ENCODE measurements around the gene DDX31.
A peak's percentile ranks its signal among the peaks of the same experiment; 100 is the strongest.
"Not testable (repeated sequence)": the region's sequence is repeated elsewhere in the genome, so short reads cannot be mapped to it uniquely, and the experiment has no call there.

Gene DDX31

DNA sequence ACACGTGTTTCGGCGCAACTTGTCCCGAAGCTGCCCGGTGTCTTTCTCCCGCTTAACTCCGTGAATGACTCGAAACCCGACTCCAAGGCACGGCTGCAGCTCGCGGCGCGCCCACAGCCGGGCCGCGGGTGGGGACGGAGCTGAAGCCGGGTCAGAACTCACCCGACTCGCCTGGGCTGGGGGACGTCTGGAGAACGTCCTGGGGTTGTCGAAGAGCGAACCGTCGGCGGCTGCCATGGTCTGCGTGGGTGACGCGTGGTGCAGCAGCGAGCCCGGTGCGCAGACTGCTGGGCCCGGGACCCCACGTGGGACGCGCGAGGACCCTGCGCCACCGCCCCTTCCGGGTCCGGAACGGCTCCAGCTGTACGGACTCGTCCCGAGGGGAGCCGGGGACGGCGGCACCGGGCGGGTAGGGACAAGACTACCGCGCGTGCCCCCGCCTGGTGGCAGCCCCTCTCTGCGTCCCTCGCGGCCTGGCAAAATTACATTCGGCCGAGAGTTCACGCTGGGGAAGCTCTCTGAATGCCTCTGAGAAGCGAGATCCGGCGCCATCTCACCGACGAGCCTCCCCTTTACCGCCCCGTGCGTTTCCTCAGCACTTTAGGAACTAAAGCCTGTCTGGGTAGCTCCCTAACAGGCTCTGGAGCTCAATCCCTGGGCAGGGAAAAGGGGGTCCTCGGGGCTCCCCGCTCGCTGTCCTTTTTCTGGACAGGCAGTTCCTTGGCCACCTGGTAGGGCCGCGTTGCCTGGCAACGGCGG is at the start of gene DDX31:
Gene DDX31, minus strand, starts transcription at position 286 of the 759 bp plus-strand sequence. Its CDS starts 49 bp downstream, at position 237.
- DNase-seq (ENCODE audit: low read depth), result peak; percentile 84

DNA sequence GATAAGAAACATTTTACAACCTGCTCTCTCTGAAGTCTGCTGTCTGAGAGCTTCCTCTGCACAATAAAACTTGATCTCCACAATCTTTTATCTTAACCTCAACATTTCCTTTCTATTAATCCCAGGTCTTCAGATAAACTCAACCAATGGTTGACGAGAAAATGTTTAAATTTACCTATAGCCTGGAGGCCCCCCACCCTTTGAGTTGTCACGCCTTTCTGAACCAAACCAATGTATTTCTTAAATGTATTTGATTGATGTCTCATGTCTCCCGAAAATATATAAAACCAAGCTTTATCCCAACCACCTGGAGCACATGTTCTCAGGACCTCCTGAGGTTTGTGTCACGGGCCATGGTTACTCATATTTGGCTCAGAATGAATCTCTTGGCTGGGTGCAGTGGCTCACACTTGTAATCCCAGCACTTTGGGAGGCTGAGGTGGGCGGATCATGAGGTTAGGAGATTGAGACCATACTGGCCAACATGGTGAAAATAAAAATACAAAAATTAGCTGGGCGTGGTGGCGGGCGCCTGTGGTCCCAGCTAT is 48.7 kb upstream of the DDX31 start:
- DNase-seq (ENCODE audit: low read depth), result not testable (repeated sequence)

DNA sequence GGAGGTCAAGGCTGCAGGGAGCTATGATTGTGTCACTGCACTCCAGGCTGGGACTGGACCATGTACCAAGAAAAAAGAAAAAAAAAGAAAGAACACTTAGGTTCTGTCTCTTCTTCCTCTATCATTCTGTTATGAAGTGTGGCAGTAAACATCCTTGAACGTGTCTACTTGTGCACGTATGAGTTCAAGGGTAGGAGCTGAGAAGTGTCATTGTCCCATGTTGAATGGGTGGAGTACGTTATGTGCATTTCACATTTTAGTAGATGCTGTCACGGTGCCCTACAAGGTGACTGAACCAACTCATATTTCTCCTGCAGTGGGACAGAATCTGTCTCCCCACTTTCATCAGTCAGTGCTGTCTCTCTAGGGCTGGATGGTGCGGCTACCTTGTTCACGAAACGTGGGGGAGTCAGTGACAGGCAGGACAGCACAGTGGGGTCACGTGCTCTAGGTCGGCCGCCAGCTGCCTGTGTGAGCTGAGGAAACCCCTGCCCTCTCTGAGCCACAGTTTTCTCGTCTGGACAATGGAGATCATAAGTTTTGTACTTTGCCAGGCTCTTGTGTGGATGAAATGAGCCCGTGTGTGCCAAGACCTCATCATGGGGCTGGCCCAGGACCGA is 47.7 kb upstream of the DDX31 start:
- DNase-seq (ENCODE audit: low read depth), result no peak

DNA sequence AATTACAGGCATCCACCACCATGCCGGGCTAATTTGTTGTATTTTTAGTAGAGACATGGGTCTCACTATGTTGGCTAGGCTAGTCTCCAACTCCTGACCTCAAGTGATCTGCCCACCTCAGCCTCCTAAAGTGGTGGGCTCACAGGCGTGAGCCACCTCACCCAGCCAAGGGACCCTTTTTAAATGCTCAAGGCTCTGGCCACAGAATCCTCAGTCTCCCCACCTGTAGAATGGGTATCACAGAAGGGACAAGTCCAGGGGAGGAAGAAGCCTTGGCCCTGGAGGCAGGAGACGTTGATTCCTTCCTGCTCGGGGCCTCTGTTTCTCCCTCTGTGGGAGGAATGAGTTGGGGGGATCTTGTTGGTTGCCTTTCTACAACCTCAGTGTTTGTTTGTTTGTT is 46.2 kb upstream of the DDX31 start:
- no peak for DNase-seq (ENCODE audit: low read depth)

DNA sequence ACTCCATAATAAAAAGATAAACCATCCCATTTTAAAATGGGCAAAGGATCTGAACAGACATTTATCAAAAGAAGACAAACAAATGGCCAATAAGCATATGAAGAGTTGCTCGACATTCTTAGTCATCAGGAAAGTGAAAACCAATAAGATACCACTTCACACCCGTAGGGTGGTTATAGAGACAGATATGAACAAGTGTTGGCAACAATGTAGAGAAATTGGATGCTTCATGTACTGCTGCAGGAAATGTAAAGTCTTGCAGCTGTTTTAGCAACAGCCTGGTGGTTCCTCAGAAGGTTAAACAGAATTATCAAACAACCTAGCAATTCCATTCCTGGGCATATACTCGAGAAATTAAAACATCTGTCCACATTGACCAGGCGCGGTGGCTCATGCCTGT is 43.0 kb upstream of the DDX31 start:
- no peak for DNase-seq (ENCODE audit: low read depth)

DNA sequence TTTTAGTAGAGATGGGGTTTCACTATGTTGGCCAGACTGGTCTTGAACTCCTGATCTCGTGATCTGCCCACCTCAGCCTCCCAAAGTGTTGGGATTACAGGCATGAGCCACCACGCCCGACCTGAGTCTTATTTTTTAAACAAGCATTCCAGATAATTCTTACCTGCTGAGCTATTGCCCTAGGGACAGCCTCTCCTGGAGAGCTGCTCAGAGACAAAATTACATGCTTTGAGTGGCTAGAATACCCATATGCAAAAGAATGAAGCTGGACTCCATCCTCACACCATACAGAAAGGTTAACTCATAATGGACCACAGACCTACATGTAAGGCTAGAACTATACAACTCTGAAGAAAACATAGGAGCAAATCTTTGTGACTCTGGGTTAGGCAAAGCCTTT is 42.1 kb upstream of the DDX31 start:
- DNase-seq (ENCODE audit: low read depth), result no peak

DNA sequence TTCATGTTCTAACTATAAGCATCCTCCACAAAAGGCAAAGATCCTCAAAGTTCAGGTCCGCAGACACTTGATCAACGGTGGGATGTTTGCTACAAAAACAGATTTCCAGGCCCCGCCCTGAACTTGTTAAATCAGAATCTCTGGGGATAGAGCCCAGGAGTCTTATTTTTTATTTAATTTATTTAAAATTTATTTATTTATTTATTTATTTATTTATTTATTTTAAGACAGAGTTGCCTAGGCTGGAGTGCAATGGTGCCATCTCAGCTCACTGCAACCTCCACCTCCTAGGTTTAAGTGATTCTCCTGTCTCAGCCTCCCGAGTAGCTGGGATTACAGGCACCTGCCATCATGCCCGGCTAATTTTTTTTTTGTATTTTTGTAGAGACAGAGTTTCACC is 41.4 kb upstream of the DDX31 start:
- DNase-seq (ENCODE audit: low read depth), result not testable (repeated sequence)

DNA sequence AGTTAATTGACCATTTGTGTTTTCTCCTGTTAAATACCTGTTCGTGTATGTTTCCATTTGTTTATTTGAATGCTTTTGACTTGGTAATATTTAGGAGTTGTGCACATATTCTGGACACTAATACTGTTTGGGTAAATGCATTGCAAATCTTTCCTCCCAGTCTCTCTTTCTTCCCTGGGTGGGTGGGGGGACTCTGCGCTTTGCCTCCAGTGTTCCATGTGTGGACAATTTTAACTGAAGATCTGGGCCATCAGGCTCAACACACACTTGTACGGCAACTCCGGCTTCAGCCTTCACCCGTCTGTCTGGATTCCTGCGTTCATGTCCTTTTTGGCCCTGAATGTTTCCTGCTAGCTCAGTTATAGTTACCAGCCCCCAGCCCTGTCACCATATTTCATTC is 40.5 kb upstream of the DDX31 start:
- DNase-seq (ENCODE audit: low read depth), result no peak

DNA sequence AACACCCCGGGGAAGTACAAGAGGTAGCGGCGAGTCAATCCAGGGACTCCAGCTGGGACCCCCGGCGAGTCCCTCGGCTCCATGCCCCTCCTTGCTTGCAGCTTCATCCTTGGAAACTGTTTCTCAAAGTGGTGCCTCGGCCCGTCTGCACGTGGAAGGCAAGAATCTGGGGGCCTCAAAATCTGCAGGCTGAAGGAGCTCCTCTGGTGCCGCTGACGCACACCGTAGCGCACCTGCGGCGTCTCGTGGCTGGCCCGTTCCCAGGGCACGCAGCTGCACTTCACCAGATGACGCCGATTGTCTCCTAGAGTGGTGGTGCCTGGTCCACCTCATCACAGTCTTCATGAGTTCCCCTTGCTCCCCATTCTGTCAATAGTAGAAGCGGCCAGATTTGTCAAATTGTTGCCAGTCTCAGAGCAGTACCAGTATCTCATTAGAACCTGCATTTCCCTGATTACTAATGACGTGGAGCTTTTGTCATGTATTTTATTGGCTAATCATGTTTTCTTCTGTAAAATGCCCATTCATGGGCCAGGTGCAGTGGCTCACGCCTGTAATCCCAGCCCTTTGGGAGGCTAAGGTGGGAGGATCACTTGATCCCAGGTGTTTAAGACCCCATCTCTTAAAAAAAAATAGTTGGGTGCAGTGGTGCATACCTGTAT is 39.1 kb upstream of the DDX31 start:
- DNase-seq (ENCODE audit: low read depth), result no peak

DNA sequence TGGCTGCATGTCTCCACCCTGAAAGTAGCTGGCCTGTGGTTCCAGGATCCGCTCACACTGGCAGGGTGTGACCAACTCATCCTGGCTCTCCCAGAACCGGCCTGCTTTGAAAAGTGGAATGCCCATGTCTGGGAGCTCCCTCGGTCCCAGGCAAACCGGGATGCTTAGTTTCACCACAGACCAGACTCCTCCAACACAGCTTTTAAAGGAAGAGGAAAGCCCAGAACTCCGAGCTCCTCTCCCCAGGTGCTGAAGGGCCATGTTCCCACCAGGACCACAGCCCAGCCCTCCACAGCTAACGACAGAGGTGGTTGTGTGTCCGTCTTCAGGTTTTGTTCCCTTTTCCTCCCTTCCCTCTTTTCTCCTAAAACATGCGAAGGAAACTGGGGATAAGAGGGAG is 38.5 kb upstream of the DDX31 start:
- DNase-seq (ENCODE audit: low read depth), result no peak

DNA sequence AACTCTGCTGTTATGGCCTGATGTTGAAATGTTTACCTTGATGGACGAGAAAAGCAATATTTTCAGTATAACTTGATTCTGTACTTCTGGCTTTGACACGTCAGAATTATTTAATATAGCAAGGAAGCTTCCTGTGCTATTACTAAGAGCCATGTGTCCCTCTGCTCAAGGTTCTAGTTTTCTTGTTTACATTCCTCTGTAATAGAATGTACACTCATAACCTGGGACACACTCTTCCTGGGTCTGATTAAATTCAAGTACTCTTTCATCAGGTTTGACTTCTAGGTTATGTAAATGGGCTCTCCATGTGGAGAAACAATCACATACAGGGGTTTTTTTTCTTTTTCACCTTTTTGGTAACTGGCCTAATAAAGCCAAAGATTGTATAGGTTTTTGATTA is 33.6 kb upstream of the DDX31 start:
- no peak for DNase-seq (ENCODE audit: low read depth)

DNA sequence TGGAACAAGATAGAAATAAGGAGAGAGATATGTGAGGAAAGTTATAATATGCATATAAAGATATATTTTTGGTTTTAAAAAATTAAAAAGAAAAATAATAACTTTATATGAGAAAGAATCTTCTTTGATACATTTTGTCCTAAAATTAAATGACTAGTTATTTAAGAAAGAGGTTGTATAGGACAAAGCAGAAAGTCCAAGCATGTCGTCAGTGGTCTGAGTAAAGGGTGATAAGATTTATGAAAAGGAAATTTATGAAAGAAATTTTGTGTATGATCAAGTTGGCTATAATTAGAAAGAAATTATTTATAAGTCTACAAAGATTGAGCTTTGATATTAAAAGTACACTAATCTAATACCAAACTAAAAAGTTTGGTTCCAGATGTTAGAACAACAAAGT is 32.5 kb upstream of the DDX31 start:
- no peak for DNase-seq (ENCODE audit: low read depth)

DNA sequence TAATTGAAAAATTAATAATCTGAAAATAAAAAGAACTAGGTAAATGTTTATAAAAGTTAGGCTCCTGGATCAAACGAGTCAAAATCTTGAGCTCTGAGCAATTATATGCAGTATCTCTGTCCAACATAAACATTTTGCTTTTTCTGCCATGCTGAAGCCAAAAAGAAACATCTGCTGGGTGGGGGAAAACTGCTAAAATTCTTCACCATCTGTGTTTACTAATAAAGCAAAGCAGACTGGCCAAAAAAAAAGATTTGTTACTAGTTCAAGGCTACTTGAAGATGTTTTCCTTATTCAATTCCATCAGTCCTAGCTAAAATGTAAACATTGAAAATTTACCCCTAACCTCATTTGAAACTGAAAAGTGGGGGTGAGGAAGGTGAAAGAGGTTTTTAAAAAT is 30.2 kb upstream of the DDX31 start:
- DNase-seq (ENCODE audit: low read depth), result no peak

DNA sequence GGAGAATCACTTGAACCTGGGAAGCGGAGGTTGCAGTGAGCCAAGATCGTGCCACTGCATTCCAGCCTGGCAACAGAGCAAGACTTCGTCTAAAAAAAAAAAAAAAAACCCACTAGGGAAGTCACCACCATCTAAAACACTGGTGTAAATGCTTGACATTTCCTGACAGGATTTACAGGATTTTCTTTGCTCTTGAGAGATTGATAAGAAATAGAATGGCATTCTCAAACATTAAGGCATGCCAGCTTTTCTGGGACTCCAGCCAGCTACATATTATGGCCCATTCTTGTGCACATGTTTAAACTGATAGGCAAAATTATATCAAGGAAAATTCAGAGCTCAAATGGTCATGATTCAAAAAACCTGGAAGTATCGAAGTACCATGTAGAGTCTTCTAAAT is 29.2 kb upstream of the DDX31 start:
- DNase-seq (ENCODE audit: low read depth), result no peak

DNA sequence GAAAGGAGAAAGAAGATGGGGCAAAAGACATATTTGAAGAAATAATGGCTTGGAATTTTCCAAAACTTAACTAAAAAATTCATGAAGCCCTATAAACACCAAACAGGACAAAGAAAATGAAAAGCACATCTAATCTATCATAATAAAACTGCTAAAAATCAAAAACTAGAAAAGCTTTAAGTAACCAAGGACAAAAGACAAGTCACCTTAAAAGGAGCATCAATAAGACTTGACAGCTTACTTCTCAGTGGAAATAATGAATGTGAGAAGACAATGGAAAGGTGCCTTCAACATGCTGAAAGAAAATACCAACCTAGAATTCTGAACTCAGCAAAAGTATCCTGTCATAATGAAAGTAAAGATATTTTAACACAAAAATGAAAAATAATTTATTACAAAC is 27.4 kb upstream of the DDX31 start:
- no peak for DNase-seq (ENCODE audit: low read depth)

DNA sequence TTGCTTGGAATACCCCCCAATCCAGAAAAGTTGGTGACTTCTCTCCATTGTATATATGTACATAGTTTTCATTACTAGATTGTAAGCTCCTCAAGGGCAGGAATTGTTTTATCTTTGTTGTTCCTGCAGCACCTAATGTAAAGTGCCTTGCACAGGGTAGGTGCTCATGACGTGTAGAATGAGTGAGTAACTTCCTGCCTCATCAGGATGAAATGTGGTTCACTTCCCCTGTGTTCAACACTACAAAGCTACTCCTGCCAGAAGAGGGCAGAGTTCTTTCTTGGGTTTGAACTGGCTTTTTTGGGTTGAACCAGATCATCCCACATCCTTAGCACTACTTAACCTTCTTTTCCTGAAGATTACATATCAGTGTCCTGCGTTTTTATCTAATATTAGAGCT is 24.4 kb upstream of the DDX31 start:
- DNase-seq (ENCODE audit: low read depth), result peak; percentile 3

DNA sequence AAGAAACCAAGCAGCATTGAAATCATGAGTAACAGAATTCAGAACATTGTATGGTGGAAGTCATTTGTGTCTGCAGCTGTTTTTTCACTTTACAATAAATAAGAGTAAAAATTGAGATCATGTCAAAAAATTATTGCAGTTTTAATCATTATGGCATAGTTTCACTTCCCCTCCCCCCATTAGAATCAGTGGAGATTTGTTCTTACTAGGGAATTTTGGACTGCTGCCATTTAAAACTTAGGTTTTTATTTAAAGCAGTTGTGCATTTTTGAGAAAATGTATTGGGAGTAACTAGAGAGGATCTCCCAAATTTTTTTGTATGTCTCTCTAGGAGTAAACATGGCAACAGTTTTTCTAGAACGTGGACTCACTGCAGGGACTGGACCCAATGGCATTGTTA is 20.9 kb upstream of the DDX31 start:
- no peak for DNase-seq (ENCODE audit: low read depth)

DNA sequence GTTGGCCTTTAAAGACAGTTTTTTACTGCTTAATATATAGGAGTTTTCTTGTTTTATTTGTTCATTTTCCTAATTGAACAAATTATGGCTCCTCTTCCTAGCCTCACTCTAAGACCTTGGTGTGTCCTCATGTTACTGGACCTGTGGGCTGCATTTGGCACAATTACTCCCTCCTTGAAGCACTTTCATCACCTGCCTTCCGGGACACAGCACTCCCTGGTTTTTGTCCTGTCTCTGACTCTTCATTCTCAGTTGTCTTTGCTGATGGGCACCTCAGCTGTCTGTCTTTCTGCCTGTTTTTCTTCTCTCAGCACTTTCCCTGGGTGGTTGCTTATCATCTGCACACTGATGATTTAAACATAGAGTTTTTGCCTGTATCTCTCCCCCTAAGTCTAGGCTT is 14.1 kb upstream of the DDX31 start:
- no peak for DNase-seq (ENCODE audit: low read depth)

DNA sequence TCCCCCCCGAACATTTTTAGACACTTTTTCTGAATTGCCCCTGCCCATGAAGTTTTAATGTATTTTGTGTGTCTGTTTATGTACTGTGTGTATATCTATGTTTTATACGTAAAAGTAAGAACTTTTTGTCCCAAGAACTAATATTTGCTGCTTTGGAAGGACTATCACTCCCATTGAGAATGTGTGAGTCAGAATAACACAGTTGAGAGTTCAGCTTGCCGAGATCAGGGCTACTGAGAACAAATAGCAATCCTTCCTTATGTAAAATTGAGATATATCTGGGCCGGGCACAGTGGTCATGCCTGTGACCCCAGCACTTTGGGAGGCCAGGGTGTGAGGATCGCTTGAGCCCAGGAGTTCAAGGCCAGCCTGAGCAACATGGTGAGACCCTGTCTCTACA is 11.8 kb upstream of the DDX31 start:
- no peak for DNase-seq (ENCODE audit: low read depth)

DNA sequence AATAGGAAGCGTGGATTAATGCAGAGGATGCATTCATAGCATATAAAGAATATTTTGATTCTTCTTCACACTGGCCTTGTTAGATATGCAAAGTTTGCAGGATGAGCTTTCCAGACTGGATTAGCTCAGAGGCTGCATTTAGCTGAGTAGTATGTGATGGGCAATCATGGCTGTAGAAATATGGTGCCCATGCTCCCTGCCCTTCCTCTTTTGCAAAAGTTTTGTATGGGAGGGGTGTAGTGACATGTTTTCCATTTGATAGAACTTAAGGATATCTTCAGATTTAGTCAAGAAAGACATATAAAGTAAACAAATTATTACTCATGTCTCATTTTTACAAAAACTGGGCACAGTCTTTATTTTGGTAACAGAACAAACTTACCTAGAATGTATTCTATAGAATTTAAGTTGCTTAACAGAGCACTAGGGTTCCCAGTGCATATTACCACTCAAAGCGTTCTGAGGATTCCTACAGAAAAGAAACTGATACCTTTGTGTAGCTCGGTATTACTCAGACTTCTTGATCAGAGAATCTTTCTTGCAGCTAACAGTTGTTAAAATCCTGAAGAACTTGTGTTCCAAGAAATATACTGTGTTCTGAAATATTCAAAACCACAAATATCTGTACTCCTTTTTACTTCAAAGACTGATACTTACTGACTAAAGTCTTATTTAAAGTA is 10.3 kb upstream of the DDX31 start:
- DNase-seq (ENCODE audit: low read depth), result no peak

DNA sequence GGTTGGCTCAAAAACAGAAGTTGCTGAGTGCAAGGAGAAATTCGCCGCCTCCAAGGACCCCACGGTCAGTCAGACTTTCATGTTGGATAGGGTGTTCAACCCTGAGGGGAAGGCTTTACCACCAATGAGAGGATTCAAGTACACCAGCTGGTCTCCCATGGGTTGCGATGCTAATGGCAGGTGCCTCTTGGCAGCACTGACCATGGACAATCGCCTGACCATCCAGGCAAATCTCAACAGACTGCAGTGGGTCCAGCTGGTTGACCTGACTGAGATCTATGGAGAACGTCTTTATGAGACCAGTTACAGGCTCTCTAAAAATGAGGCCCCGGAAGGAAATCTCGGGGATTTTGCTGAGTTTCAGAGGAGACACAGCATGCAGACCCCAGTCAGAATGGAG is 8.2 kb upstream of the DDX31 start:
- DNase-seq (ENCODE audit: low read depth), result no peak

DNA sequence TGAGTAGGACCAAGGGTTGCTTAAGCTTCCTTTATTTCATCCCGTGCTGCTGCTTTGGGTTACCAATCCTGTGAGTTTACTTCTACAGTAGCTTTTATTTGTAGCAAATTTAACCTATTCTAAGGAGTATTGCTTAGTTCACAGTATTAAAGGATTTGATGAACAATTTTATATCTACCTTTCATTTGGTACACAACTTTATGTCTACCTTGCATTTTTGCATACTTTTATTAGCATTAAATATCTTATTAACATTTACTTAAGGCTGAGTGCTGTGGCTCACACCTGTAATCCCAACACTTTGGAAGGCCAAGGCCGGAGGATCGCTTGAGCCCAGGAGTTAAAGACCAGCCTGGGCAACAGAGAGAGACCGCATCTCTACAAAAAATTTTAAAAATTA is 4.7 kb upstream of the DDX31 start:
- no peak for DNase-seq (ENCODE audit: low read depth)

DNA sequence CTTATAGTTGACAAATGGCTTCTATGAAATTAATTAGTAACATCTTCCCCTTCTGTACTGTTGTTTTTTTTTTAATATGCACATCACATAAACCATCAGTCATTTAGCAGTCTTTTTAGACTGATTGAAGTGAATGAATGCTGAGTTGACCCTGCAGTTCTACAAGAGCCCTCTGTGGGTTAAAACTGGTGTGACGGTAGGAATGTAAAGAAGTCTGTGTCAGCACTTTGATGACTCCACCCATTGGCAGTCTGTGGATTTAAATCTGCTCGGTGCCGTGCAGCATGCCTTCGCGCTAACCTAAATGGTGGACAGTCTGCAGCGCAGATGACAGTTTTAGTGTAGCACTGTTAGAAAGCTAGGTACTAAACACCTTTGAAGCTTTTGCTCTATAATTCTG is 3.6 kb upstream of the DDX31 start:
- no peak for DNase-seq (ENCODE audit: low read depth)

Data from stimulated activated CD4-positive, alpha-beta T cell treated with anti-CD3 and anti-CD28 coated beads, Interleukin-2, amount 100 ng/mL, for 4 hours (primary cell).